Measurements from ENCODE around the gene ARID3C. TPM values are rescaled to one million over a fixed set of nuclear protein-coding genes. Genes with fewer than 3 reads are reported as not detected.
A peak's percentile ranks its signal among the peaks of the same experiment; 100 is the strongest.

The ARID3C gene
- total RNA-seq, 1 experiment from 2014 or later: 0.42 TPM

DNA sequence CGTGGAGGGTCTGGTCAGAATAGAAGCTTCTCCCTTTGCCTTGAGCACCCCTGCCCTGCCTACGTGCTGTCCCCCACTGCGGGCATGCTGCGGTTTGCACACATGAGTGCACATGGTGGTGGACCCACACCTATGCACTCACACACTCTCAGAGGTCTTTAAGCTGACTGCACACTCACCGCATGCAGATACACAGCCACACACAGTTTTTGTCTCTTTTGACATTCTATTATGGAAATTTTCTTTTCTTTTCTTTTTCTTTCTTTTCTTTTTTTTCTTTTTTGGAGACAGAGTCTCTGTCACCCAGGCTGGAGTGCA lies 584 bp upstream of the ARID3C start:
- Histone ChIP-seq H4K20me1 (ENCODE audit: insufficient read depth) (no peaks in the 10 kb centered on the region), H3K27me3 (ENCODE audit: insufficient read depth, low read length) (peaks cover 8% of the 10 kb centered on the region; the same call in 1 of the 2 replicates), H3K4me2 (ENCODE audit: low read length) (peak overlapping the region; percentile 75), H2AFZ (ENCODE audit: low read depth, low read length, poor library complexity, severe bottlenecking) (no peak overlapping the region), H3K9me2 (ENCODE audit: insufficient read depth) (no peaks in the 10 kb centered on the region), H3K4me3 (replicated peaks in 1 of 2; ENCODE audit: low read depth in 1 of 2, low read length in 2 of 2) (peak overlapping the region in 1 of 2 experiments; percentile 49; a peak in 1 of 4 replicates), H3K9me3 (ENCODE audit: control insufficient read depth in 1 of 2, insufficient read depth in 1 of 2, low read depth in 1 of 2, low read length in 2 of 2) (no peaks in the 10 kb centered on the region), H3K4me1 (ENCODE audit: control insufficient read depth in 1 of 2, insufficient read depth in 2 of 2, low read length in 2 of 2) (peaks cover 8 to 35% of the 10 kb centered on the region in 2 experiments), H3K79me2 (ENCODE audit: insufficient read depth, low read length) (no peaks in the 10 kb centered on the region), H3K27ac (ENCODE audit: low read depth, low read length) (no peak overlapping the region), H3K36me3 (ENCODE audit: control insufficient read depth in 1 of 2, insufficient read depth in 2 of 2, low read length in 2 of 2) (no peaks in the 10 kb centered on the region), H3K9ac (ENCODE audit: low read length) (no peak overlapping the region)
- ChIA-PET POLR2A (interaction anchor here (1.5 to 1.7 kb wide), 2 partner anchors 8 to 9 kb away, joined by 3 to 7 read pairs; partner anchors contain the start of genes DCTN3 and SIGMAR1), RAD21 (ENCODE audit: low non-redundant PET in 1 of 2, low total read pairs in 2 of 2, uncharacterized antibody in 2 of 2, unreplicated experiment in 2 of 2) (no interaction called here), CTCF (interaction anchor here (1.9 kb wide), 1 partner anchor 9 kb away, joined by 4 read pairs; the partner anchor contains the start of gene DCTN3)
- ATAC-seq: no peak
- intact Hi-C loops (cut with micrococcal nuclease): no loop called here
- TF ChIP-seq ELF1 (IDR thresholded peaks at IDR 0.05; ENCODE audit: borderline replicate concordance, low read depth) (no peak), SIN3A (IDR thresholded peaks at IDR 0.05; ENCODE audit: low read depth) (no peak), EZH2 (IDR thresholded peaks at IDR 0.05) (no peak), EZH2phosphoT487 (IDR thresholded peaks at IDR 0.05; ENCODE audit: borderline replicate concordance) (no peak), CBX3 (IDR thresholded peaks at IDR 0.05; ENCODE audit: low read depth) (no peak), TCF7L2 (IDR thresholded peaks at IDR 0.05; ENCODE audit: borderline replicate concordance, extremely low read depth, insufficient read depth, insufficient read length) (no peak)
- TF ChIP-seq, protein P1, sequence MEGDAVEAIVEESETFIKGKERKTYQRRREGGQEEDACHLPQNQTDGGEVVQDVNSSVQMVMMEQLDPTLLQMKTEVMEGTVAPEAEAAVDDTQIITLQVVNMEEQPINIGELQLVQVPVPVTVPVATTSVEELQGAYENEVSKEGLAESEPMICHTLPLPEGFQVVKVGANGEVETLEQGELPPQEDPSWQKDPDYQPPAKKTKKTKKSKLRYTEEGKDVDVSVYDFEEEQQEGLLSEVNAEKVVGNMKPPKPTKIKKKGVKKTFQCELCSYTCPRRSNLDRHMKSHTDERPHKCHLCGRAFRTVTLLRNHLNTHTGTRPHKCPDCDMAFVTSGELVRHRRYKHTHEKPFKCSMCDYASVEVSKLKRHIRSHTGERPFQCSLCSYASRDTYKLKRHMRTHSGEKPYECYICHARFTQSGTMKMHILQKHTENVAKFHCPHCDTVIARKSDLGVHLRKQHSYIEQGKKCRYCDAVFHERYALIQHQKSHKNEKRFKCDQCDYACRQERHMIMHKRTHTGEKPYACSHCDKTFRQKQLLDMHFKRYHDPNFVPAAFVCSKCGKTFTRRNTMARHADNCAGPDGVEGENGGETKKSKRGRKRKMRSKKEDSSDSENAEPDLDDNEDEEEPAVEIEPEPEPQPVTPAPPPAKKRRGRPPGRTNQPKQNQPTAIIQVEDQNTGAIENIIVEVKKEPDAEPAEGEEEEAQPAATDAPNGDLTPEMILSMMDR (IDR thresholded peaks at IDR 0.05 in 2 of 3, conservative IDR thresholded peaks at IDR 0.05 in 1 of 3; ENCODE audit: borderline replicate concordance in 1 of 3, insufficient read depth in 1 of 3, low read depth in 2 of 3, low read length in 2 of 3): no peak
- DNase-seq (ENCODE audit: low read depth, low spot score): no peak
- no TSS peak for BruUV-seq (replicated peaks)

All from HCT116 (cell line).